LNCAP (cell line): ENCODE data around the gene COL25A1.

Experiments
- CTCF ChIP-seq: fragments of 450-650 bp; IDR thresholded peaks from 2 replicates; pipeline ENCODE4 v1.5.1; 2017; ENCODE audit warnings: mild to moderate bottlenecking

COL25A1 gene

GRCh38 chr4:108874806-108875205 is 427.7 kb downstream of the COL25A1 start:
- no peak for TF ChIP-seq CTCF

- no peak for TF ChIP-seq CTCF
These were observed 433.7 kb downstream of the COL25A1 start for GRCh38 chr4:108868606-108869227.

GRCh38 chr4:108867476-108867875 is 435.0 kb downstream of the COL25A1 start:
- no peak for TF ChIP-seq CTCF

- no peak for TF ChIP-seq CTCF
These were observed 441.1 kb downstream of the COL25A1 start for GRCh38 chr4:108861334-108861733.

GRCh38 chr4:108854786-108855185 is 447.7 kb downstream of the COL25A1 start:
- TF ChIP-seq CTCF, result no peak

- no peak for TF ChIP-seq CTCF
These were observed 449.8 kb downstream of the COL25A1 start for GRCh38 chr4:108852691-108853090.

GRCh38 chr4:108851366-108851765 is 451.1 kb downstream of the COL25A1 start:
- no peak for TF ChIP-seq CTCF

GRCh38 chr4:108850219-108850649 is 452.2 kb downstream of the COL25A1 start:
- TF ChIP-seq CTCF, result no peak
